Activated T-cell treated with anti-CD3 and anti-CD28 coated beads, Interleukin-2, amount 50 U/mL, for 1 hour (primary cell): ENCODE data around the gene GAD1.

Source experiments
- DNase-seq: peaks from one replicate; pipeline ENCODE4 v3.0.0-alpha.2; 2020

Gene GAD1

GRCh38 chr2:170897108-170897507 is 80.4 kb downstream of the GAD1 start:
- no peak for DNase-seq

GRCh38 chr2:170905864-170906263 is 89.2 kb downstream of the GAD1 start:
- DNase-seq = no peak
